Measurements from ENCODE around the gene COL23A1. TPM values are rescaled to one million over a fixed set of nuclear protein-coding genes. Genes with fewer than 3 reads are reported as not detected.

Gene COL23A1
- total RNA-seq, 1 donor from 2014 or later: 4.3 TPM

DNA sequence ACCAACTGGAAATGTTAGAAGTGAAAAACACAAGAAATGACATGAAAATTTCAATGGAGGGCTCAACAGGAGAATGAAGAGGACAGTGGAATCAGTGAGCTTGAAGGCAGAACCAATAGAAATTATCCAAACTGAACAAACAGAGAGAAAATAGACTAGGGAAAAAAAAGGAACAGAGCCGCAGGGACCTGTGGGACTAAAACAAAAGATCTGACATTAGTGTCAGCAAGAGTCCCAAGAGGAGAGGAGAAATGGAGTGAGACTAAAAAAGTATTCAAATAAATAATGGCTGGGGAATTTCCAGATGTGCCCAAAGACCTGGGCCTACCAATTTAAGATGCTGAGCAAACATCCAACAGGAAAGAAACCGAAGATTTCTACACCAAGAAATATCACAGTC, 182.5 kb downstream of the COL23A1 start:
- peaks cover 0 to 4% of the 10 kb centered on the region in 2 donors for H3K9me3 ChIP-seq
- H3K4me3 ChIP-seq: no peak overlapping the region
- no peak overlapping the region for H3K27ac ChIP-seq
- no peaks in the 10 kb centered on the region for H3K27me3 ChIP-seq
- intact Hi-C loops (cut with DNase I): no loop called here
- no peaks in the 10 kb centered on the region for H3K4me1 ChIP-seq
- no peaks in the 10 kb centered on the region for H3K36me3 ChIP-seq
- DNase-seq (ENCODE audit: low spot score in 2 of 2): no peak
- TF ChIP-seq, protein P1, sequence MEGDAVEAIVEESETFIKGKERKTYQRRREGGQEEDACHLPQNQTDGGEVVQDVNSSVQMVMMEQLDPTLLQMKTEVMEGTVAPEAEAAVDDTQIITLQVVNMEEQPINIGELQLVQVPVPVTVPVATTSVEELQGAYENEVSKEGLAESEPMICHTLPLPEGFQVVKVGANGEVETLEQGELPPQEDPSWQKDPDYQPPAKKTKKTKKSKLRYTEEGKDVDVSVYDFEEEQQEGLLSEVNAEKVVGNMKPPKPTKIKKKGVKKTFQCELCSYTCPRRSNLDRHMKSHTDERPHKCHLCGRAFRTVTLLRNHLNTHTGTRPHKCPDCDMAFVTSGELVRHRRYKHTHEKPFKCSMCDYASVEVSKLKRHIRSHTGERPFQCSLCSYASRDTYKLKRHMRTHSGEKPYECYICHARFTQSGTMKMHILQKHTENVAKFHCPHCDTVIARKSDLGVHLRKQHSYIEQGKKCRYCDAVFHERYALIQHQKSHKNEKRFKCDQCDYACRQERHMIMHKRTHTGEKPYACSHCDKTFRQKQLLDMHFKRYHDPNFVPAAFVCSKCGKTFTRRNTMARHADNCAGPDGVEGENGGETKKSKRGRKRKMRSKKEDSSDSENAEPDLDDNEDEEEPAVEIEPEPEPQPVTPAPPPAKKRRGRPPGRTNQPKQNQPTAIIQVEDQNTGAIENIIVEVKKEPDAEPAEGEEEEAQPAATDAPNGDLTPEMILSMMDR (IDR thresholded peaks at IDR 0.05): no peak

DNA sequence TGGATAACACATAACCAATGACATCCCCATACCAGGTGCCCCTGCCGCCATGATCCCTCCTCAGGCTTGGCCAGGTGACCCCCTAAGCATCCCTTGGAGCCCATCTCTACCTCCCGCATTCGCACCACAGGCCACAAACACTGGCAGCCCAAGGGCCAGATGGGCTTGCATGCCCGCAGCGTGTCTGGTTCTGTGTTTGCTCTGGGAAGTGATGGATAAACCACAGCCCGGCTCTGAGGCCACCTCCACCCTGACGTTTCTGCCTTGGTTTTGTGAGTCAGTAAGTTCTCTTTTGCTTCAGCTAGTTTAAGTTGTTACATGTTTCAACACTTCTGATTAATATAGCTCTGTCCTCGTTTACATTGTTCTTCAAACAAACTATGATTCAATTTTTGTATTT, 185.2 kb downstream of the COL23A1 start:
- intact Hi-C loops (cut with DNase I): no loop called here
- H3K36me3 ChIP-seq: no peaks in the 10 kb centered on the region
- TF ChIP-seq, protein P1 (IDR thresholded peaks at IDR 0.05): no peak
- peaks cover 0 to 4% of the 10 kb centered on the region in 2 donors for H3K9me3 ChIP-seq
- no peaks in the 10 kb centered on the region for H3K4me1 ChIP-seq
- no peaks in the 10 kb centered on the region for H3K27me3 ChIP-seq
- H3K27ac ChIP-seq: no peak overlapping the region
- H3K4me3 ChIP-seq: no peak overlapping the region
- no peak for DNase-seq (ENCODE audit: low spot score in 2 of 2)

DNA sequence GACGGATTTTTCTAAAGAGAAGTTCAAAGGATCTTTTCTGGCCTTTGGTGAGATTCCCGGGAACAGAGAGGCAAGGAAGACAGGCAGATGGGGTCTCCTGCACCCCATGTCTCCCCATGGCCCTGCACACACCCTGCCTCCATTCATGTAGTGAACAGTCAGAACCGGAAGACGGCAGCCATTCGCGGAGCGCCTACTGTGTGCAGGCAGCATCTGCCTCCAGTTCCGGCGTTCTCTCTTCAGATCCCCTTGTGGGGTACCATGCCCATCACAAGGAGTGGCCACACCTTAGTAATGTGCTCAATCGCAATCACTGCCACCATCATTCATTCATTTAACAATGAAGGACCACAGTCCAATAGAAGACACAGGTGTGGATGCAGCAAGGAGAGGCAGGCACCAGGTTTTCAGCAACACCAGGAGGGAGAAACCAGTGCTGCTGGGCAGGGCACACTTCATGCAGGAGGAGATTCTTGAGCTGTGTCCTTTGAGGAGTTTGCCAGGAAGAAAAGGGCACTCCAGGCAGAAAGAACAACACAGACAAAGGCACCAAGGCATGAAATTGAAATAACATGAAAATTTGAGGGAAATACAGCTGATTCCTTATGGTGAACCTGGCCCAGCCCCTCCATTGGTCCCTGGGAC, 186.1 kb downstream of the COL23A1 start:
- Histone ChIP-seq H3K4me3 (no peak overlapping the region), H3K4me1 (no peaks in the 10 kb centered on the region), H3K9me3 (peaks cover 0 to 4% of the 10 kb centered on the region in 2 donors), H3K27me3 (no peaks in the 10 kb centered on the region), H3K27ac (no peak overlapping the region), H3K36me3 (no peaks in the 10 kb centered on the region)
- no peak for DNase-seq (ENCODE audit: low spot score in 2 of 2)
- intact Hi-C loops (cut with DNase I): no loop called here
- TF ChIP-seq, protein P1 (IDR thresholded peaks at IDR 0.05): no peak

DNA sequence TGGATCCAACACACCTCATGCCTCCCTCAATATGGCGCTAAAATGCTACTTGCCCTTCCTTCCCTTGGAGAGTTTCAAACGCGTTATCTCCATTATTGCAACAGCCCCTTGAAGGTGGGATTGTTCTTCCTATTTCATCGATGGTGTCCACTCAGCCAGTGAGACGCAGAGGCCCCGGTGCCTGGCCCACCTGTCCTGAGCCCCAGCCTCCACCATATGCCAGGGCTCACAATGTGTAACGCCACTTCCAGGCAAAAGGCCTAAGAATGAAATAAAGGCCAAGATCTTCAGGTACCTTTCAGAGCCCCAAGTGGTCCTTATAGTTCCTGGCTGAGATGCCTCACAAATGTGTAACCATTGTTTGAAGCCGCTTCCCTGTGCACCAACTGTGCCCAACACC, 186.8 kb downstream of the COL23A1 start:
- intact Hi-C loops (cut with DNase I): no loop called here
- DNase-seq (ENCODE audit: low spot score in 2 of 2): no peak
- Histone ChIP-seq H3K27ac (no peak overlapping the region), H3K4me1 (no peaks in the 10 kb centered on the region), H3K36me3 (no peaks in the 10 kb centered on the region), H3K4me3 (no peak overlapping the region), H3K9me3 (peaks cover 0 to 4% of the 10 kb centered on the region in 2 donors), H3K27me3 (no peaks in the 10 kb centered on the region)
- TF ChIP-seq, protein P1 (IDR thresholded peaks at IDR 0.05): no peak

DNA sequence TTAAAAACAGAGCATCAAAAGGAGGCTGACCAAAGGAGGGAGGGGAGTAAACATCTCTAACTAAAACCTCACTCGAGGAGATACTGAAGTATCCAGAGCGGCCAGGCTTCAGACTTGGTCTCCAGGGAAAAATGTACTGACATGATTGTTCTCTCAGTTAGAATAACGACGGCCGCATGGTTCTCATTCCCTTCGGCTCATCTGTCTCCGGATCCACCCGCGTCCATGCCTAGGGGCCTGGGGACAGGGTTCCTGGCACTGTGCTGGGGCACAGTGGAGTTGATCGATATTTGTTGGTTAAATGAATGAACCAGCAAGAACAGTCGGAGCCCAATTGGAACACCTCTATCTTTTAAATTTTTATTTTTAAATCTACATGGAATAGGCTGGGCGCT, 190.5 kb downstream of the COL23A1 start:
- H3K27ac ChIP-seq: no peak overlapping the region
- H3K27me3 ChIP-seq: no peaks in the 10 kb centered on the region
- TF ChIP-seq, protein P1 (IDR thresholded peaks at IDR 0.05): no peak
- no peaks in the 10 kb centered on the region for H3K36me3 ChIP-seq
- H3K4me3 ChIP-seq: no peak overlapping the region
- H3K4me1 ChIP-seq: no peaks in the 10 kb centered on the region
- no peaks in the 10 kb centered on the region for H3K9me3 ChIP-seq
- intact Hi-C loops (cut with DNase I): no loop called here
- no peak for DNase-seq (ENCODE audit: low spot score in 2 of 2)

All from ascending aorta (tissue), 2 donors.